HCT116 (cell line): ENCODE results near the gene ANKRD6. TPM values are rescaled to one million over a fixed set of nuclear protein-coding genes. Genes with fewer than 3 reads are reported as not detected.

ENCODE experiments used
- ATAC-seq: fragments of 200-7000 bp; cut with Tn5 transposase; 2 replicates; pipeline ENCODE4 v1.9.1; 2020; ENCODE audit warnings: mild to moderate bottlenecking, moderate library complexity
- BruUV-seq: library from RNA; stranded (reverse); fragments of 400-500 nt; replicated peaks from 2 replicates; lab custom pipeline; 2021; lab: Mats Ljungman, UMichigan
- CTCF ChIA-PET: fragments of 300-600 bp; sonication (Branson Sonifier 250); formaldehyde crosslinking; loops from one replicate; lab custom pipeline; 2021; ENCODE audit warnings: antibody characterized with exemption; lab: Charles Lee
- POLR2A ChIA-PET: fragments of 300-600, 350-600 bp; sonication (Branson Sonifier 250); formaldehyde crosslinking; loops from one replicate; lab custom pipeline; 2021; ENCODE audit warnings: antibody characterized with exemption; lab: Charles Lee
- RAD21 ChIA-PET, 2 experiments: fragments of 300-600 bp; sonication (Branson Sonifier 250); formaldehyde crosslinking; loops; one replicate each; lab custom pipeline; 2023; ENCODE audit warnings: low total read pairs in 2 of 2; ENCODE audit not compliant: uncharacterized antibody in 2 of 2, unreplicated experiment in 2 of 2, low non-redundant PET in 1 of 2; lab: Charles Lee
- DNase-seq: peaks from one replicate; pipeline ENCODE4 v3.0.0-alpha.2; 2010; ENCODE audit warnings: low read depth, low spot score
- H2AFZ ChIP-seq: fragments of 200-600 bp; shearing (Covaris generic), sonication (generic); 2 replicates; pipeline ENCODE4 v1.6.1; 2017; ENCODE audit warnings: low read depth, mixed run types, mixed read lengths, antibody characterized with exemption, low read length; ENCODE audit not compliant: poor library complexity, severe bottlenecking
- H3K27ac ChIP-seq: 2 replicates; pipeline ENCODE4 v1.5.1; 2012; ENCODE audit warnings: low read depth, low read length
- H3K27me3 ChIP-seq: fragments of 200-600 bp; sonication (generic); 2 replicates; pipeline ENCODE4 v1.6.1; 2016; ENCODE audit warnings: mixed run types, low read length, mixed read lengths; ENCODE audit not compliant: insufficient read depth
- H3K36me3 ChIP-seq, 2 experiments: fragments of 200-500 bp in 1 of 2; fragments of 200-600 bp in 1 of 2; sonication (Bioruptor generic) in 1 of 2; sonication (generic) in 1 of 2; 2 replicates each; pipeline versions ENCODE4 v1.5.1 to v1.6.1; 2014 to 2016; ENCODE audit warnings: low read length in 2 of 2, inconsistent platforms in 1 of 2, mixed read lengths in 1 of 2, mixed run types in 1 of 2; ENCODE audit not compliant: insufficient read depth in 2 of 2, control insufficient read depth in 1 of 2
- H3K4me1 ChIP-seq, 2 experiments: fragments of 200-600 bp in 1 of 2; sonication (generic) in 1 of 2; 2 replicates each; pipeline versions ENCODE4 v1.5.1 to v1.6.1; 2012 to 2017; ENCODE audit warnings: low read length in 2 of 2, inconsistent platforms in 1 of 2, mild to moderate bottlenecking in 1 of 2, mixed read lengths in 1 of 2, mixed run types in 1 of 2, moderate library complexity in 1 of 2; ENCODE audit not compliant: insufficient read depth in 2 of 2, control insufficient read depth in 1 of 2
- H3K4me2 ChIP-seq: fragments of 200-600 bp; sonication (generic); 2 replicates; pipeline ENCODE4 v1.6.1; 2017; ENCODE audit warnings: mixed run types, low read length, mixed read lengths
- H3K4me3 ChIP-seq, 2 experiments: fragments of 200-600 bp in 1 of 2; sonication (generic) in 1 of 2; replicated peaks in 1 of 2; 2 replicates each; pipeline ENCODE4 v1.5.1; 2011 to 2016; ENCODE audit warnings: low read length in 2 of 2, control low read depth in 1 of 2, low read depth in 1 of 2, mild to moderate bottlenecking in 1 of 2, mixed read lengths in 1 of 2, mixed run types in 1 of 2
- H3K79me2 ChIP-seq: fragments of 200-600 bp; sonication (generic); 2 replicates; pipeline ENCODE4 v1.6.1; 2017; ENCODE audit warnings: mild to moderate bottlenecking, mixed run types, low read length, moderate library complexity, mixed read lengths; ENCODE audit not compliant: insufficient read depth
- H3K9ac ChIP-seq: fragments of 200-600 bp; sonication (generic); 2 replicates; pipeline ENCODE4 v1.6.1; 2016; ENCODE audit warnings: low read length, mixed read lengths
- H3K9me2 ChIP-seq: fragments of 200-600 bp; sonication (generic), shearing (Covaris generic); 2 replicates; pipeline ENCODE4 v1.6.1; 2017; ENCODE audit warnings: mixed run types, mild to moderate bottlenecking, moderate library complexity; ENCODE audit not compliant: insufficient read depth
- H3K9me3 ChIP-seq, 2 experiments: fragments of 200-500 bp in 1 of 2; fragments of 200-600 bp in 1 of 2; sonication (Bioruptor generic) in 1 of 2; sonication (generic) in 1 of 2; 2 replicates each; pipeline ENCODE4 v1.6.1; 2014 to 2017; ENCODE audit warnings: low read length in 2 of 2, mixed read lengths in 2 of 2, inconsistent platforms in 1 of 2, low read depth in 1 of 2, mild to moderate bottlenecking in 1 of 2, mixed run types in 1 of 2, moderate library complexity in 1 of 2; ENCODE audit not compliant: control insufficient read depth in 1 of 2, insufficient read depth in 1 of 2
- H4K20me1 ChIP-seq: fragments of 200-600 bp; sonication (generic), shearing (Covaris generic); 2 replicates; pipeline ENCODE4 v1.6.1; 2017; ENCODE audit warnings: mixed run types, mild to moderate bottlenecking, moderate library complexity; ENCODE audit not compliant: insufficient read depth
- ATF3 ChIP-seq: IDR thresholded peaks from 2 replicates; pipeline ENCODE4 v1.6.1; 2012
- ELF1 ChIP-seq: IDR thresholded peaks from 2 replicates; pipeline ENCODE4 v1.6.1; 2012; ENCODE audit warnings: low read depth, borderline replicate concordance
- EZH2phosphoT487 ChIP-seq: fragments of 200-600 bp; IDR thresholded peaks from 2 replicates; pipeline ENCODE4 v1.6.1; 2018; ENCODE audit warnings: antibody characterized with exemption, borderline replicate concordance
- FOSL1 ChIP-seq: IDR thresholded peaks from 2 replicates; pipeline ENCODE4 v1.6.1; 2012; ENCODE audit warnings: low read depth
- JUND ChIP-seq: IDR thresholded peaks from 2 replicates; pipeline ENCODE4 v1.6.1; 2012
- MAX ChIP-seq: IDR thresholded peaks from 2 replicates; pipeline ENCODE4 v1.6.1; 2012
- POLR2A ChIP-seq: IDR thresholded peaks from 2 replicates; pipeline ENCODE4 v1.7.0; 2011; ENCODE audit warnings: borderline replicate concordance; ENCODE audit not compliant: insufficient read depth, insufficient read length; ENCODE audit errors: extremely low read depth
- RAD21 ChIP-seq: IDR thresholded peaks from 2 replicates; pipeline ENCODE4 v1.6.1; 2012; ENCODE audit warnings: low read depth, mild to moderate bottlenecking
- SP1 ChIP-seq: IDR thresholded peaks from 2 replicates; pipeline ENCODE4 v1.6.1; 2012; ENCODE audit warnings: low read depth
- SRF ChIP-seq: IDR thresholded peaks from 2 replicates; pipeline ENCODE4 v1.6.1; 2012; ENCODE audit warnings: low read depth
- TCF7L2 ChIP-seq: IDR thresholded peaks from 2 replicates; pipeline ENCODE4 v1.7.0; 2011; ENCODE audit warnings: borderline replicate concordance, inconsistent platforms; ENCODE audit not compliant: insufficient read depth, insufficient read length; ENCODE audit errors: extremely low read depth
- YY1 ChIP-seq: IDR thresholded peaks from 2 replicates; pipeline ENCODE4 v1.6.1; 2011; ENCODE audit warnings: low read length, low read depth, moderate library complexity, mild to moderate bottlenecking; ENCODE audit not compliant: insufficient replicate concordance; ENCODE audit errors: extremely low read depth
- ZFX ChIP-seq: fragments of 450-650 bp; IDR thresholded peaks from 2 replicates; pipeline ENCODE4 v1.6.1; 2017
- intact Hi-C: fragments of 100-400 bp; cut with micrococcal nuclease; formaldehyde crosslinking; loops from 2 replicates; pipeline ENCODE4 v1.10.0; 2022
- total RNA-seq: library from RNA; stranded (reverse); gene quantifications from one replicate; pipeline ENCODE4 v1.2.1, GENCODE V29; 2021; ENCODE audit not compliant: unreplicated experiment
- TF ChIP-seq, protein P1 (sequence below): IDR thresholded peaks from 2 replicates; pipeline ENCODE4 v1.6.1; 2012; ENCODE audit warnings: low read depth
- TF ChIP-seq, protein P2 (sequence below): IDR thresholded peaks from 2 replicates; pipeline ENCODE4 v1.6.1; 2011; ENCODE audit warnings: mild to moderate bottlenecking, low read length, moderate library complexity; ENCODE audit not compliant: insufficient replicate concordance; ENCODE audit errors: extremely low read depth
- TF ChIP-seq, protein P3 (sequence below), 3 experiments: fragments of 200-600 bp in 1 of 3; sonication (generic) in 1 of 3; IDR thresholded peaks in 2 of 3; conservative IDR thresholded peaks in 1 of 3; 2 replicates each; pipeline ENCODE4 v1.5.1; 2012 to 2017; ENCODE audit warnings: low read depth in 2 of 3, low read length in 2 of 3, antibody characterized with exemption in 1 of 3, borderline replicate concordance in 1 of 3, control low read depth in 1 of 3, mild to moderate bottlenecking in 1 of 3, mixed read lengths in 1 of 3, mixed run types in 1 of 3, moderate library complexity in 1 of 3; ENCODE audit not compliant: insufficient read depth in 1 of 3

The ANKRD6 gene
- total RNA-seq, 1 experiment from 2014 or later = 9.9 TPM

GRCh38 chr6:89547281-89547680, 114.3 kb downstream of the ANKRD6 start:
- Histone ChIP-seq H3K9ac (no peak overlapping the region), H3K4me3 (no peak overlapping the region), H3K9me3 (no peaks in the 10 kb centered on the region), H3K27me3 (no peaks in the 10 kb centered on the region), H2AFZ (no peak overlapping the region), H3K27ac (no peak overlapping the region), H3K4me1 (no peaks in the 10 kb centered on the region), H4K20me1 (no peaks in the 10 kb centered on the region), H3K9me2 (no peaks in the 10 kb centered on the region), H3K79me2 (no peaks in the 10 kb centered on the region), H3K36me3 (no peaks in the 10 kb centered on the region), H3K4me2 (no peak overlapping the region)
- intact Hi-C loops = no loop called here
- no TSS peak for BruUV-seq
- ChIA-PET CTCF (no interaction called here), POLR2A (no interaction called here), RAD21 (no interaction called here)
- ATAC-seq (no peak), DNase-seq (no peak)
- TF ChIP-seq MAX (no peak), SP1 (no peak), SRF (no peak), YY1 (no peak), EZH2phosphoT487 (no peak), RAD21 (no peak), ELF1 (no peak), ZFX (no peak), FOSL1 (no peak), JUND (no peak), ATF3 (no peak), TCF7L2 (no peak), POLR2A (no peak)
- TF ChIP-seq, protein P1, sequence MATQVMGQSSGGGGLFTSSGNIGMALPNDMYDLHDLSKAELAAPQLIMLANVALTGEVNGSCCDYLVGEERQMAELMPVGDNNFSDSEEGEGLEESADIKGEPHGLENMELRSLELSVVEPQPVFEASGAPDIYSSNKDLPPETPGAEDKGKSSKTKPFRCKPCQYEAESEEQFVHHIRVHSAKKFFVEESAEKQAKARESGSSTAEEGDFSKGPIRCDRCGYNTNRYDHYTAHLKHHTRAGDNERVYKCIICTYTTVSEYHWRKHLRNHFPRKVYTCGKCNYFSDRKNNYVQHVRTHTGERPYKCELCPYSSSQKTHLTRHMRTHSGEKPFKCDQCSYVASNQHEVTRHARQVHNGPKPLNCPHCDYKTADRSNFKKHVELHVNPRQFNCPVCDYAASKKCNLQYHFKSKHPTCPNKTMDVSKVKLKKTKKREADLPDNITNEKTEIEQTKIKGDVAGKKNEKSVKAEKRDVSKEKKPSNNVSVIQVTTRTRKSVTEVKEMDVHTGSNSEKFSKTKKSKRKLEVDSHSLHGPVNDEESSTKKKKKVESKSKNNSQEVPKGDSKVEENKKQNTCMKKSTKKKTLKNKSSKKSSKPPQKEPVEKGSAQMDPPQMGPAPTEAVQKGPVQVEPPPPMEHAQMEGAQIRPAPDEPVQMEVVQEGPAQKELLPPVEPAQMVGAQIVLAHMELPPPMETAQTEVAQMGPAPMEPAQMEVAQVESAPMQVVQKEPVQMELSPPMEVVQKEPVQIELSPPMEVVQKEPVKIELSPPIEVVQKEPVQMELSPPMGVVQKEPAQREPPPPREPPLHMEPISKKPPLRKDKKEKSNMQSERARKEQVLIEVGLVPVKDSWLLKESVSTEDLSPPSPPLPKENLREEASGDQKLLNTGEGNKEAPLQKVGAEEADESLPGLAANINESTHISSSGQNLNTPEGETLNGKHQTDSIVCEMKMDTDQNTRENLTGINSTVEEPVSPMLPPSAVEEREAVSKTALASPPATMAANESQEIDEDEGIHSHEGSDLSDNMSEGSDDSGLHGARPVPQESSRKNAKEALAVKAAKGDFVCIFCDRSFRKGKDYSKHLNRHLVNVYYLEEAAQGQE = no peak
- TF ChIP-seq, protein P2, sequence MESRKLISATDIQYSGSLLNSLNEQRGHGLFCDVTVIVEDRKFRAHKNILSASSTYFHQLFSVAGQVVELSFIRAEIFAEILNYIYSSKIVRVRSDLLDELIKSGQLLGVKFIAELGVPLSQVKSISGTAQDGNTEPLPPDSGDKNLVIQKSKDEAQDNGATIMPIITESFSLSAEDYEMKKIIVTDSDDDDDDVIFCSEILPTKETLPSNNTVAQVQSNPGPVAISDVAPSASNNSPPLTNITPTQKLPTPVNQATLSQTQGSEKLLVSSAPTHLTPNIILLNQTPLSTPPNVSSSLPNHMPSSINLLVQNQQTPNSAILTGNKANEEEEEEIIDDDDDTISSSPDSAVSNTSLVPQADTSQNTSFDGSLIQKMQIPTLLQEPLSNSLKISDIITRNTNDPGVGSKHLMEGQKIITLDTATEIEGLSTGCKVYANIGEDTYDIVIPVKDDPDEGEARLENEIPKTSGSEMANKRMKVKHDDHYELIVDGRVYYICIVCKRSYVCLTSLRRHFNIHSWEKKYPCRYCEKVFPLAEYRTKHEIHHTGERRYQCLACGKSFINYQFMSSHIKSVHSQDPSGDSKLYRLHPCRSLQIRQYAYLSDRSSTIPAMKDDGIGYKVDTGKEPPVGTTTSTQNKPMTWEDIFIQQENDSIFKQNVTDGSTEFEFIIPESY = no peak
- TF ChIP-seq, protein P3, sequence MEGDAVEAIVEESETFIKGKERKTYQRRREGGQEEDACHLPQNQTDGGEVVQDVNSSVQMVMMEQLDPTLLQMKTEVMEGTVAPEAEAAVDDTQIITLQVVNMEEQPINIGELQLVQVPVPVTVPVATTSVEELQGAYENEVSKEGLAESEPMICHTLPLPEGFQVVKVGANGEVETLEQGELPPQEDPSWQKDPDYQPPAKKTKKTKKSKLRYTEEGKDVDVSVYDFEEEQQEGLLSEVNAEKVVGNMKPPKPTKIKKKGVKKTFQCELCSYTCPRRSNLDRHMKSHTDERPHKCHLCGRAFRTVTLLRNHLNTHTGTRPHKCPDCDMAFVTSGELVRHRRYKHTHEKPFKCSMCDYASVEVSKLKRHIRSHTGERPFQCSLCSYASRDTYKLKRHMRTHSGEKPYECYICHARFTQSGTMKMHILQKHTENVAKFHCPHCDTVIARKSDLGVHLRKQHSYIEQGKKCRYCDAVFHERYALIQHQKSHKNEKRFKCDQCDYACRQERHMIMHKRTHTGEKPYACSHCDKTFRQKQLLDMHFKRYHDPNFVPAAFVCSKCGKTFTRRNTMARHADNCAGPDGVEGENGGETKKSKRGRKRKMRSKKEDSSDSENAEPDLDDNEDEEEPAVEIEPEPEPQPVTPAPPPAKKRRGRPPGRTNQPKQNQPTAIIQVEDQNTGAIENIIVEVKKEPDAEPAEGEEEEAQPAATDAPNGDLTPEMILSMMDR (IDR thresholded peaks at IDR 0.05 in 2 of 3, conservative IDR thresholded peaks at IDR 0.05 in 1 of 3; ENCODE audit: borderline replicate concordance in 1 of 3, insufficient read depth in 1 of 3, low read depth in 2 of 3, low read length in 2 of 3) = no peak
